Measurements from ENCODE around the gene UBE3D. TPM values are rescaled to one million over a fixed set of nuclear protein-coding genes. Genes with fewer than 3 reads are reported as not detected.

The UBE3D gene
- total RNA-seq, 1 experiment from 2014 or later = 11.0 TPM

GRCh38 chr6:83067448-83068439, 2.1 kb upstream of the UBE3D start, which contains the start of gene DOP1A:
TSS of gene DOP1A (plus strand) at chr6:83067671. CDS start at chr6:83096978, 29,307 bp downstream.
- intact Hi-C loops (cut with micrococcal nuclease; ENCODE audit: unreplicated experiment) = loop anchor here (1.0 to 10.0 kb wide), 4 partner anchors 130 to 445 kb away; partner anchors contain the start of gene PRSS35
- in situ Hi-C loops (cut with HindIII; ENCODE audit: low pct_unique_long_range_greater_than_20kb, low sequenced_read_pairs) = no loop called here
- CTCF ChIA-PET = interaction anchor here (0.6 to 1.9 kb wide), 8 partner anchors 93 to 447 kb away, joined by 3 to 6 read pairs (median 4); partner anchors contain the start of gene PRSS35
- ATAC-seq (peak; percentile 97), DNase-seq (ENCODE audit: low read depth, low spot score) (peak; percentile 78)
- Histone ChIP-seq H3K27me3 (ENCODE audit: control insufficient read depth, insufficient read depth, low read length) (no peaks in the 10 kb centered on the region), H3K4me3 (ENCODE audit: low read depth in 2 of 2, low read length in 2 of 2) (peak within 1 kb of the TSS; percentile 78 to 86), H3K36me3 (ENCODE audit: control insufficient read depth, insufficient read depth, low read length) (no peaks in the 10 kb centered on the region; the same call in 1 of the 2 replicates), H3K9me3 (ENCODE audit: control insufficient read depth, insufficient read depth, low read depth, low read length) (no peaks in the 10 kb centered on the region), H3K27ac (ENCODE audit: low read length) (peak within 1 kb of the TSS; percentile 83), H3K4me1 (ENCODE audit: control insufficient read depth, insufficient read depth, low read length) (peaks cover 31% of the 10 kb centered on the region)
- POLR2A ChIA-PET = no interaction called here
- BruUV-seq (replicated peaks) = no TSS peak
- TF ChIP-seq REST (IDR thresholded peaks at IDR 0.05; ENCODE audit: insufficient read depth in 1 of 2, low read depth in 2 of 2, low read length in 1 of 2) (peak in 1 of 2 experiments; percentile 67; a peak in 1 of 4 replicates), TCF7L2 (IDR thresholded peaks at IDR 0.05; ENCODE audit: low read depth, low read length) (no peak), CTCF (IDR thresholded peaks at IDR 0.05) (peak; percentile 96), SIN3A (IDR thresholded peaks at IDR 0.05; ENCODE audit: borderline replicate concordance, insufficient read depth, low read depth, low read length) (peak; percentile 91), POLR2AphosphoS5 (IDR thresholded peaks at IDR 0.05; ENCODE audit: low read depth, low read length) (peak; percentile 36; the same call in 1 of the 2 replicates)

- Histone ChIP-seq H3K4me1 (ENCODE audit: control insufficient read depth, insufficient read depth, low read length) (peaks cover 7% of the 10 kb centered on the region), H3K27me3 (ENCODE audit: control insufficient read depth, insufficient read depth, low read length) (no peaks in the 10 kb centered on the region), H3K9me3 (ENCODE audit: control insufficient read depth, insufficient read depth, low read depth, low read length) (no peaks in the 10 kb centered on the region), H3K4me3 (ENCODE audit: low read depth in 2 of 2, low read length in 2 of 2) (no peak overlapping the region), H3K27ac (ENCODE audit: low read length) (no peak overlapping the region), H3K36me3 (ENCODE audit: control insufficient read depth, insufficient read depth, low read length) (peaks cover 2% of the 10 kb centered on the region)
- no peak for DNase-seq (ENCODE audit: low read depth, low spot score)
- TF ChIP-seq REST (IDR thresholded peaks at IDR 0.05; ENCODE audit: insufficient read depth in 1 of 2, low read depth in 2 of 2, low read length in 1 of 2) (no peak), TCF7L2 (IDR thresholded peaks at IDR 0.05; ENCODE audit: low read depth, low read length) (no peak), SIN3A (IDR thresholded peaks at IDR 0.05; ENCODE audit: borderline replicate concordance, insufficient read depth, low read depth, low read length) (no peak), CTCF (IDR thresholded peaks at IDR 0.05) (no peak), POLR2AphosphoS5 (IDR thresholded peaks at IDR 0.05; ENCODE audit: low read depth, low read length) (no peak)
- no peak for ATAC-seq
- no TSS peak for BruUV-seq (replicated peaks)
- POLR2A ChIA-PET = no interaction called here
- in situ Hi-C loops (cut with HindIII; ENCODE audit: low pct_unique_long_range_greater_than_20kb, low sequenced_read_pairs) (no loop called here), intact Hi-C loops (cut with micrococcal nuclease; ENCODE audit: unreplicated experiment) (loop anchor here (10.0 kb wide), 1 partner anchor 353 kb away; no protein-coding TSS in a partner anchor)
- CTCF ChIA-PET = no interaction called here
Measured at GRCh38 chr6:83062225-83062624, 3.4 kb downstream of the UBE3D start.
